ENCODE data around the gene INTS2.

DNA sequence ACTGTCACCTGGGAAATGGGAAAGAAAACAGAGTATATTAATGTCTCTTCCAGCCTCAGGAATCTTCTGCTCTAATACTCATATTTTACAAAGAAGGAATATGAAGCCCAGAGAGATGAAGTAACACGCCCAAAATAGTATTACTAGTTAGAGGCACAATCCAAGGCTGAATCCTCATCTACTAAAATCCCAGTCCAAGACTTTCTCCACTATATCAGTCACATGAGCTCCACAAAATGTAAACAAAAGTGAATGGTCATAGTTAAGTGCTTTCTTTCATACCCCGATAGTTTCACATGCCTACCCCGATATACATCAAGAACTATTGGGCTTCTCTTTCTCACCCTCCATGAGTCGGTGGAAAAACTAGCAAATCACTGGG lies 965 bp downstream of the INTS2 start:
- no peak for TF ChIP-seq POLR2AphosphoS5 (IDR thresholded peaks at IDR 0.05; ENCODE audit: borderline replicate concordance, low read depth, low read length)
- TF ChIP-seq EZH2 (IDR thresholded peaks at IDR 0.05): no peak
